GM23338 (cell line): ENCODE results near the gene TICRR. TPM values are rescaled to one million over a fixed set of nuclear protein-coding genes. Genes with fewer than 3 reads are reported as not detected.

Experiments
- ATAC-seq: fragments of 200-7000 bp; cut with Tn5 transposase; 3 replicates; pipeline ENCODE4 v1.9.1; 2020
- DNase-seq: peaks from one replicate; pipeline ENCODE4 v3.0.0-alpha.2; 2015; ENCODE audit warnings: low spot score
- H2AFZ ChIP-seq: fragments of 200-600 bp; sonication (generic); 2 replicates; pipeline ENCODE4 v1.8.0; 2016; ENCODE audit warnings: antibody characterized with exemption, mild to moderate bottlenecking, moderate library complexity
- H3F3A ChIP-seq: fragments of 200-600 bp; sonication (generic); replicated peaks from 2 replicates; pipeline ENCODE4 v1.8.0; 2017; ENCODE audit warnings: antibody characterized with exemption, mixed run types, low read depth
- H3K27ac ChIP-seq: fragments of 200-600 bp; sonication (generic); 2 replicates; pipeline ENCODE4 v1.6.1; 2016; ENCODE audit warnings: low read depth
- H3K27me3 ChIP-seq: fragments of 200-600 bp; sonication (generic); 2 replicates; pipeline ENCODE4 v1.8.0; 2016; ENCODE audit warnings: mild to moderate bottlenecking, mixed run types, moderate library complexity; ENCODE audit not compliant: insufficient read depth
- H3K36me3 ChIP-seq: fragments of 200-600 bp; sonication (generic); 2 replicates; pipeline ENCODE4 v1.8.0; 2016; ENCODE audit warnings: mild to moderate bottlenecking; ENCODE audit not compliant: insufficient read depth
- H3K4me1 ChIP-seq: fragments of 200-600 bp; sonication (generic); 2 replicates; pipeline ENCODE4 v1.8.0; 2016; ENCODE audit warnings: mild to moderate bottlenecking, moderate library complexity; ENCODE audit not compliant: insufficient read depth
- H3K4me2 ChIP-seq: fragments of 200-600 bp; sonication (generic); 2 replicates; pipeline ENCODE4 v1.7.1; 2017; ENCODE audit warnings: mixed run types
- H3K4me3 ChIP-seq: fragments of 200-600 bp; sonication (generic); 2 replicates; pipeline ENCODE4 v1.6.1; 2016; ENCODE audit warnings: mixed run types
- H3K79me2 ChIP-seq: fragments of 200-600 bp; sonication (generic); replicated peaks from 2 replicates; pipeline ENCODE4 v1.8.0; 2017; ENCODE audit warnings: mild to moderate bottlenecking; ENCODE audit not compliant: insufficient read depth
- H3K9me2 ChIP-seq: fragments of 200-600 bp; sonication (generic); 2 replicates; pipeline ENCODE4 v1.8.0; 2017; ENCODE audit not compliant: insufficient read depth
- H4K20me1 ChIP-seq: fragments of 200-600 bp; sonication (generic); replicated peaks from 2 replicates; pipeline ENCODE4 v1.8.0; 2017; ENCODE audit warnings: mild to moderate bottlenecking; ENCODE audit not compliant: insufficient read depth
- H3K27ac Mint-ChIP-seq: 2 replicates; pipeline ENCODE4 v1.8.0; 2020; ENCODE audit warnings: inconsistent platforms, mild to moderate bottlenecking, moderate library complexity, mixed read lengths
- H3K27me3 Mint-ChIP-seq: 3 replicates; pipeline ENCODE4 v1.8.0; 2022; ENCODE audit warnings: low read depth, mild to moderate bottlenecking, moderate library complexity, mixed read lengths, inconsistent platforms; ENCODE audit not compliant: insufficient read depth, poor library complexity
- H3K36me3 Mint-ChIP-seq: 3 replicates; pipeline ENCODE4 v1.8.0; 2021; ENCODE audit warnings: low read depth, mild to moderate bottlenecking, inconsistent platforms, moderate library complexity, mixed read lengths
- H3K4me1 Mint-ChIP-seq: 3 replicates; pipeline ENCODE4 v1.8.0; 2020; ENCODE audit warnings: mild to moderate bottlenecking, inconsistent platforms, mixed read lengths
- H3K4me3 Mint-ChIP-seq: 3 replicates; pipeline ENCODE4 v1.8.0; 2021; ENCODE audit warnings: moderate library complexity, mild to moderate bottlenecking, inconsistent platforms, mixed read lengths
- H3K9me3 Mint-ChIP-seq: 3 replicates; pipeline ENCODE4 v1.8.0; 2020; ENCODE audit warnings: moderate library complexity, mild to moderate bottlenecking, inconsistent platforms, mixed read lengths
- CREB1 ChIP-seq: fragments of 250-450 bp; sonication (Bioruptor Pico); IDR thresholded peaks from 2 replicates; pipeline ENCODE4 v1.5.0; 2020; ENCODE audit warnings: low read depth, mild to moderate bottlenecking, moderate library complexity
- ETS1 ChIP-seq: IDR thresholded peaks from 2 replicates; pipeline ENCODE4 v1.6.1; 2016; ENCODE audit warnings: antibody characterized with exemption
- EZH2 ChIP-seq: fragments of 200-600 bp; sonication (generic); IDR thresholded peaks from one replicate; pipeline ENCODE4 v1.8.0; 2017; ENCODE audit warnings: antibody characterized with exemption, mild to moderate bottlenecking, low read depth; ENCODE audit not compliant: unreplicated experiment
- EZH2phosphoT487 ChIP-seq: fragments of 200-600 bp; sonication (generic); IDR thresholded peaks from one replicate; pipeline ENCODE4 v1.8.1; 2018; ENCODE audit warnings: antibody characterized with exemption; ENCODE audit not compliant: unreplicated experiment
- JUNB ChIP-seq: IDR thresholded peaks from one replicate; pipeline ENCODE4 v1.6.1; 2016; ENCODE audit warnings: antibody characterized with exemption; ENCODE audit not compliant: unreplicated experiment
- POLR2AphosphoS5 ChIP-seq: IDR thresholded peaks from 2 replicates; pipeline ENCODE4 v1.6.1; 2016; ENCODE audit warnings: antibody characterized with exemption, low read depth
- STAT1 ChIP-seq: IDR thresholded peaks from one replicate; pipeline ENCODE4 v1.6.1; 2016; ENCODE audit warnings: antibody characterized with exemption; ENCODE audit not compliant: unreplicated experiment
- ZNF114 ChIP-seq: fragments of 250-450 bp; sonication (Bioruptor Pico); IDR thresholded peaks from 2 replicates; pipeline ENCODE4 v1.5.0; 2020; ENCODE audit warnings: mild to moderate bottlenecking, moderate library complexity
- ZNF331 ChIP-seq: fragments of 250-450 bp; sonication (Bioruptor Pico); IDR thresholded peaks from 2 replicates; pipeline ENCODE4 v1.5.0; 2020; ENCODE audit warnings: low read depth, mild to moderate bottlenecking, moderate library complexity
- polyA plus RNA-seq: library from polyadenylated mRNA; unstranded; fragments of >200 nt; fragmentation: Nextera tagmentation; extraction: Ambion mirVana; gene quantifications from 2 replicates; pipeline ENCODE4 v1.2.1, GENCODE V29; 2016
- total RNA-seq: library from RNA; depleted of rRNA; stranded (reverse); fragments of >200 nt; shearing (Covaris generic); gene quantifications from 2 replicates; pipeline ENCODE4 v1.2.3, GENCODE V29; 2014

TICRR gene
- total and polyA plus RNA-seq, 2 experiments from 2014 or later = 11.2 to 42.3 TPM

DNA sequence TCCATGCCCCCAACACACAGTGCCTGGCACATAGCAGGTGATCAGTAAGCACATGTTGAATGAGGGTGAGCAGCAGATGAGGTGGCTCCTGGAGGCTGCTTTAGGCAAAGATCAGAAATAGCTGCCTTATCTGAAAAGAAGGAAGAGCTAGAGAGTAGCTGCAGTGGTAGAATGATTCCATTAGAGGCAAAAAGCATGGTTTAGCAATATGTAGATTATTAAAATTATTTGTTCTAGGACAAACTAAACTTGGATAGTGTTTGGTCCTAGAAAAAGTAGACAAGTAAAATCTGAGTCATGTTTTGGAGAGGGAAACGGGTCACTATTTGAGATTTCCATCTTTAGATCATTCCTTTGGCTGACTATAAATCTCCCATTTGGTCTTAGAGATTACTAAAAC, 47.9 kb downstream of the TICRR start (continued):
- TF ChIP-seq POLR2AphosphoS5 = no peak
- TF ChIP-seq CREB1 = no peak
- no peak for TF ChIP-seq ZNF331 (CRISPR knock-in tag)
- no peak for TF ChIP-seq STAT1
- TF ChIP-seq ZNF114 (CRISPR knock-in tag) = no peak
- no peak for TF ChIP-seq EZH2phosphoT487

- ATAC-seq = no peak
- Histone ChIP-seq H2AFZ (no peak overlapping the region), H4K20me1 (peaks cover 25% of the 10 kb centered on the region), H3K27ac (no peak overlapping the region), H3K79me2 (0 out of 2 replicates have a peak, but pooled peaks cover 4% of the 10 kb centered on the region), H3K4me1 (no peaks in the 10 kb centered on the region), H3K36me3 (peaks cover 83% of the 10 kb centered on the region), H3K4me2 (no peak overlapping the region), H3K27me3 (no peaks in the 10 kb centered on the region), H3K4me3 (no peak overlapping the region), H3K9me2 (no peaks in the 10 kb centered on the region), H3F3A (peaks cover 3% of the 10 kb centered on the region; the same call in 1 of the 2 replicates)
- H3K27ac Mint-ChIP-seq = no peak overlapping the region
- H3K36me3 Mint-ChIP-seq = peaks cover 98% of the 10 kb centered on the region
- H3K9me3 Mint-ChIP-seq = peaks cover 5% of the 10 kb centered on the region
- H3K27me3 Mint-ChIP-seq = peaks cover 24% of the 10 kb centered on the region
- TF ChIP-seq EZH2 = no peak
- TF ChIP-seq ZNF114 (CRISPR knock-in tag) = no peak
- no peak for TF ChIP-seq STAT1
- TF ChIP-seq EZH2phosphoT487 = no peak
- TF ChIP-seq JUNB = no peak
- H3K4me1 Mint-ChIP-seq = no peaks in the 10 kb centered on the region
- no peak overlapping the region for H3K4me3 Mint-ChIP-seq
- DNase-seq = no peak
Observed at GRCh38 chr15:89625716-89626115, 50.4 kb downstream of the TICRR start.

GRCh38 chr15:89627256-89627970, 52.1 kb downstream of the TICRR start:
- Histone ChIP-seq H3K79me2 (0 out of 2 replicates have a peak, but pooled peaks cover 4% of the 10 kb centered on the region), H3K27me3 (no peaks in the 10 kb centered on the region), H4K20me1 (peaks cover 25% of the 10 kb centered on the region), H2AFZ (no peak overlapping the region), H3K36me3 (peaks cover 77% of the 10 kb centered on the region), H3K27ac (no peak overlapping the region), H3K4me1 (no peaks in the 10 kb centered on the region), H3K4me2 (no peak overlapping the region), H3F3A (peaks cover 3% of the 10 kb centered on the region; the same call in 1 of the 2 replicates), H3K4me3 (no peak overlapping the region), H3K9me2 (no peaks in the 10 kb centered on the region)
- H3K27me3 Mint-ChIP-seq = peaks cover 34% of the 10 kb centered on the region
- ATAC-seq (no peak), DNase-seq (no peak)
- peaks cover 20% of the 10 kb centered on the region for H3K9me3 Mint-ChIP-seq
- H3K36me3 Mint-ChIP-seq = peaks cover 98% of the 10 kb centered on the region
- no peaks in the 10 kb centered on the region for H3K4me1 Mint-ChIP-seq
- no peak overlapping the region for H3K4me3 Mint-ChIP-seq
- no peak overlapping the region for H3K27ac Mint-ChIP-seq
- no peak for TF ChIP-seq JUNB
- no peak for TF ChIP-seq ETS1
